IMR-90 (cell line): ENCODE data around the gene EYS. TPM values are rescaled to one million over a fixed set of nuclear protein-coding genes. Genes with fewer than 3 reads are reported as not detected.

Experiments used
- ATAC-seq: fragments of 200-7000 bp; cut with Tn5 transposase; 2 replicates; pipeline ENCODE4 v1.9.1; 2020; ENCODE audit warnings: low read depth, mild to moderate bottlenecking, moderate library complexity
- BruUV-seq: library from RNA; stranded (reverse); fragments of 400-500 nt; replicated peaks from 2 replicates; lab custom pipeline; 2021; lab: Mats Ljungman, UMichigan
- CTCF ChIA-PET: fragments of 300-600 bp; formaldehyde crosslinking; extraction: SDS; loops from one replicate; lab custom pipeline; 2021; ENCODE audit warnings: antibody characterized with exemption; lab: Yijun Ruan, JAX
- POLR2A ChIA-PET: fragments of 300-600 bp; sonication (Branson Sonifier 250); formaldehyde crosslinking; loops from one replicate; lab custom pipeline; 2022; ENCODE audit warnings: antibody characterized with exemption; ENCODE audit not compliant: unreplicated experiment; lab: Charles Lee
- DNase-seq: peaks from one replicate; pipeline ENCODE4 v3.0.0; 2013
- H2AFZ ChIP-seq: replicated peaks from 2 replicates; pipeline ENCODE3; 2013; ENCODE audit warnings: low read length, mild to moderate bottlenecking; ENCODE audit not compliant: poor library complexity
- H2AK5ac ChIP-seq: 2 replicates; pipeline ENCODE4 v1.6.1; 2013; ENCODE audit warnings: low read depth, low read length, inconsistent platforms
- H2AK9ac ChIP-seq: replicated peaks from 2 replicates; pipeline ENCODE3; 2013; ENCODE audit warnings: mild to moderate bottlenecking, low read depth, low read length, moderate library complexity; ENCODE audit not compliant: poor library complexity
- H2BK120ac ChIP-seq: 2 replicates; pipeline ENCODE4 v1.6.1; 2013; ENCODE audit warnings: low read depth, low read length, inconsistent platforms
- H2BK15ac ChIP-seq: 3 replicates; pipeline ENCODE4 v1.6.1; 2013; ENCODE audit warnings: low read depth, low read length, inconsistent platforms
- H2BK20ac ChIP-seq: 2 replicates; pipeline ENCODE4 v1.6.1; 2013; ENCODE audit warnings: low read depth, mild to moderate bottlenecking, inconsistent platforms, low read length, moderate library complexity
- H2BK5ac ChIP-seq: 2 replicates; pipeline ENCODE4 v1.6.1; 2013; ENCODE audit warnings: mild to moderate bottlenecking, low read depth, low read length, inconsistent platforms; ENCODE audit not compliant: poor library complexity, severe bottlenecking
- H3K14ac ChIP-seq: replicated peaks from 2 replicates; pipeline ENCODE4 v1.6.1; 2013; ENCODE audit warnings: low read depth, low read length, inconsistent platforms
- H3K18ac ChIP-seq: 2 replicates; pipeline ENCODE4 v1.6.1; 2013; ENCODE audit warnings: low read depth, low read length, control low read depth
- H3K23ac ChIP-seq: 2 replicates; pipeline ENCODE4 v1.6.1; 2013; ENCODE audit warnings: low read depth, low read length, inconsistent platforms
- H3K27ac ChIP-seq: 2 replicates; pipeline ENCODE4 v1.5.1; 2013; ENCODE audit warnings: mild to moderate bottlenecking, control low read depth, low read length; ENCODE audit not compliant: insufficient read depth
- H3K27me3 ChIP-seq: 2 replicates; pipeline ENCODE4 v1.6.1; 2013; ENCODE audit warnings: low read length; ENCODE audit not compliant: control insufficient read depth, insufficient read depth
- H3K36me3 ChIP-seq: 2 replicates; pipeline ENCODE4 v1.6.1; 2013; ENCODE audit warnings: low read length, mixed read lengths; ENCODE audit not compliant: control insufficient read depth, insufficient read depth
- H3K4ac ChIP-seq: 2 replicates; pipeline ENCODE4 v1.6.1; 2013; ENCODE audit warnings: low read depth, low read length, inconsistent platforms
- H3K4me1 ChIP-seq: 2 replicates; pipeline ENCODE4 v1.6.1; 2013; ENCODE audit warnings: low read length, mixed read lengths; ENCODE audit not compliant: control insufficient read depth, insufficient read depth
- H3K4me2 ChIP-seq: 2 replicates; pipeline ENCODE4 v1.6.1; 2013; ENCODE audit warnings: low read depth, mild to moderate bottlenecking, control low read depth, low read length, moderate library complexity
- H3K4me3 ChIP-seq: 2 replicates; pipeline ENCODE4 v1.5.1; 2013; ENCODE audit warnings: low read depth, mild to moderate bottlenecking, control low read depth, low read length, moderate library complexity; ENCODE audit not compliant: insufficient read depth
- H3K56ac ChIP-seq: 2 replicates; pipeline ENCODE4 v1.6.1; 2013; ENCODE audit warnings: low read length, inconsistent platforms; ENCODE audit not compliant: insufficient read depth; ENCODE audit errors: extremely low read depth
- H3K79me1 ChIP-seq, 2 experiments: 2 replicates each; pipeline ENCODE4 v1.6.1; 2013; ENCODE audit warnings: low read length in 2 of 2, inconsistent platforms in 1 of 2, low read depth in 1 of 2
- H3K9ac ChIP-seq: 2 replicates; pipeline ENCODE4 v1.6.1; 2013; ENCODE audit warnings: low read depth, low read length, control low read depth
- H3K9me1 ChIP-seq: 2 replicates; pipeline ENCODE4 v1.6.1; 2013; ENCODE audit warnings: low read length, inconsistent platforms; ENCODE audit not compliant: insufficient read depth
- H3K9me3 ChIP-seq: 2 replicates; pipeline ENCODE4 v1.6.1; 2013; ENCODE audit warnings: low read length; ENCODE audit not compliant: control insufficient read depth, insufficient read depth
- H4K20me1 ChIP-seq: 2 replicates; pipeline ENCODE4 v1.6.1; 2013; ENCODE audit warnings: low read length, inconsistent platforms; ENCODE audit not compliant: insufficient read depth
- H4K5ac ChIP-seq: 2 replicates; pipeline ENCODE4 v1.6.1; 2013; ENCODE audit warnings: mild to moderate bottlenecking, low read depth, low read length, control low read depth
- H4K8ac ChIP-seq, 2 experiments: 2 replicates each; pipeline ENCODE4 v1.6.1; 2013; ENCODE audit warnings: low read depth in 2 of 2, low read length in 2 of 2, control low read depth in 1 of 2, inconsistent platforms in 1 of 2
- H4K91ac ChIP-seq: 2 replicates; pipeline ENCODE4 v1.6.1; 2013; ENCODE audit warnings: low read depth, low read length, inconsistent platforms; ENCODE audit not compliant: insufficient read depth
- CHD1 ChIP-seq: IDR thresholded peaks from 2 replicates; pipeline ENCODE4 v1.6.1; 2012; ENCODE audit warnings: low read depth, low read length, improper control_type of control experiment
- FOS ChIP-seq: fragments of 150-350 bp; IDR thresholded peaks from 2 replicates; pipeline ENCODE4 v1.6.1; 2016; ENCODE audit warnings: low read depth, low read length
- POLR2A ChIP-seq: IDR thresholded peaks from 2 replicates; pipeline ENCODE4 v1.6.1; 2012; ENCODE audit warnings: mild to moderate bottlenecking, low read depth, low read length
- RCOR1 ChIP-seq: IDR thresholded peaks from 2 replicates; pipeline ENCODE4 v1.6.1; 2012; ENCODE audit warnings: mild to moderate bottlenecking, low read length, improper control_type of control experiment; ENCODE audit not compliant: insufficient replicate concordance
- RFX5 ChIP-seq: IDR thresholded peaks from 2 replicates; pipeline ENCODE4 v1.8.0; 2012; ENCODE audit warnings: low read depth, mild to moderate bottlenecking, low read length, moderate library complexity
- USF2 ChIP-seq: fragments of 150-350 bp; IDR thresholded peaks from 2 replicates; pipeline ENCODE4 v1.6.1; 2017; ENCODE audit warnings: mild to moderate bottlenecking, antibody characterized with exemption, low read length, low read depth
- WGBS, 2 experiments: methylation state at CpG; one replicate each; pipeline versions ENCODE4 v1.1.5 to v1.1.7; 2013; ENCODE audit warnings: missing lambda C conversion rate in 2 of 2; ENCODE audit not compliant: insufficient read length in 1 of 2; ENCODE audit errors: extremely low coverage in 2 of 2; 5-methylcytosine and 5-hydroxymethylcytosine counted together
- dilution Hi-C: fragments of 300-500 bp; cut with HindIII; formaldehyde crosslinking; loops from one replicate; pipeline ENCODE4 v1.14.3; 2018; ENCODE audit warnings: low sequenced_read_pairs; ENCODE audit not compliant: unreplicated experiment
- in situ Hi-C: fragments of 300-500 bp; cut with MboI; formaldehyde crosslinking; loops from 3 replicates; pipeline ENCODE4 v1.14.3; 2019; ENCODE audit warnings: low sequenced_read_pairs, inconsistent platforms, mixed read lengths
- intact Hi-C: fragments of 100-400 bp; cut with micrococcal nuclease; formaldehyde crosslinking; loops from 2 replicates; pipeline ENCODE4 v1.10.0; 2022
- polyA plus RNA-seq, 3 experiments: library from polyadenylated mRNA; depleted of rRNA; stranded (reverse); fragments of >200 nt; gene quantifications; 2 replicates each; pipeline ENCODE4 v1.2.3, GENCODE V29; 2012; ENCODE audit warnings: low replicate concordance in 1 of 3
- total RNA-seq: library from RNA; depleted of rRNA; stranded (reverse); fragments of >200 nt; gene quantifications from 2 replicates; pipeline ENCODE4 v1.2.3, GENCODE V29; 2012
- TF ChIP-seq, protein P1 (sequence below): fragments of 150-350 bp; IDR thresholded peaks from 2 replicates; pipeline ENCODE4 v1.6.1; 2016; ENCODE audit warnings: low read depth, mild to moderate bottlenecking, low read length, moderate library complexity, borderline replicate concordance

EYS gene
- total and polyA plus RNA-seq, 2 of the 4 experiments (the other 2 are of a cell fraction), result under 0.01 TPM; not detected in 1

DNA sequence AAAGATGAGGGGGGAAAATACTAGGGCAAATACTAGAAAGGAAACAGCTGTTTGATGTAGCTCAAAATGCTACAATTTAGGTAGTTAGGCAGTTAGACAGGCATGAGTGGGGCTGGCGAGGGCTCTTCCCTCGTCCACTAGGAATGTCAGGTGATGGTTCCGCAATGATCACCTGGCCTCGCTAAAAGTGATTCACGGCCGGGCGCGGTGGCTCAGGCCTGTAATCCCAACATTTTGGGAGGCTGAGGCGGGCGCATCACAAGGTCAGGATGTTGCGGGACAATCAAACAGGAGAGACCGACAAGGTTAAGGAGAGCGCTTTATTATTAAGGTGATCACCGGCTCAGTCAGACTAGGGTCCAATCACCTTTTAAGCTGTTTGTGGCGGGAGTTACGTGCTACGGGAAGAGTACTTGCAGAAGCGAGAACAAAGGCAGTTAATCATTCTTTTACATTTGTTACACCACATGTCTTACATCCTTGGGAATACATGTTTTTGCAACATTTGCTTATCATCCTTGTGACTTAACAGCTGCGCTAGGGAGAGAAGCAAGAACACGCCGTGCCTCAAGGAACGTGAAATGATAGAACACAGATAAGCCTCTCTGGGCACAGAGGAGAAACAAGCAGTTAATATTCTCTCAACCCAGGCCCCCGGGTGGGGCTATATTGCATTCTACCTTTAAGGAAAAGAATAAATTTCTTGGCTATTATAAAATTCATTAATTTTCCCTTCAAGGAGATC lies 1025.4 kb downstream of the EYS start:
- ChIA-PET CTCF (no interaction called here), POLR2A (no interaction called here)
- no peak overlapping the region for H3K56ac ChIP-seq
- H3K79me1 ChIP-seq, result no peaks in the 10 kb centered on the region
- H4K20me1 ChIP-seq, result no peaks in the 10 kb centered on the region
- H2AK9ac ChIP-seq, result no peak overlapping the region
- no TSS peak for BruUV-seq
- no peak overlapping the region for H4K91ac ChIP-seq
- H2BK20ac ChIP-seq, result no peak overlapping the region
- 85% methylated on average over 9 of the region's 23 CpGs; no CpG with 5 or more reads in 1 of the 2 experiments for WGBS, 2 experiments
- no peaks in the 10 kb centered on the region for H3K27me3 ChIP-seq
- H3K9me1 ChIP-seq, result no peaks in the 10 kb centered on the region
- H3K14ac ChIP-seq, result no peak overlapping the region
- intact Hi-C loops (no loop called here), dilution Hi-C loops (no loop called here), in situ Hi-C loops (no loop called here)
- H3K9me3 ChIP-seq, result no peaks in the 10 kb centered on the region
- H3K23ac ChIP-seq, result no peak overlapping the region
- TF ChIP-seq POLR2A (no peak), CHD1 (no peak), RFX5 (no peak), RCOR1 (no peak), FOS (no peak), USF2 (no peak)
- TF ChIP-seq, protein P1, sequence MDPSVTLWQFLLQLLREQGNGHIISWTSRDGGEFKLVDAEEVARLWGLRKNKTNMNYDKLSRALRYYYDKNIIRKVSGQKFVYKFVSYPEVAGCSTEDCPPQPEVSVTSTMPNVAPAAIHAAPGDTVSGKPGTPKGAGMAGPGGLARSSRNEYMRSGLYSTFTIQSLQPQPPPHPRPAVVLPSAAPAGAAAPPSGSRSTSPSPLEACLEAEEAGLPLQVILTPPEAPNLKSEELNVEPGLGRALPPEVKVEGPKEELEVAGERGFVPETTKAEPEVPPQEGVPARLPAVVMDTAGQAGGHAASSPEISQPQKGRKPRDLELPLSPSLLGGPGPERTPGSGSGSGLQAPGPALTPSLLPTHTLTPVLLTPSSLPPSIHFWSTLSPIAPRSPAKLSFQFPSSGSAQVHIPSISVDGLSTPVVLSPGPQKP, result no peak
- no peak overlapping the region for H4K8ac ChIP-seq
- no peak overlapping the region for H3K9ac ChIP-seq
- H2AK5ac ChIP-seq, result no peak overlapping the region
- H3K18ac ChIP-seq, result no peak overlapping the region
- H3K4me1 ChIP-seq, result no peaks in the 10 kb centered on the region
- no peak overlapping the region for H2BK15ac ChIP-seq
- H3K4me3 ChIP-seq, result no peak overlapping the region
- H4K5ac ChIP-seq, result no peak overlapping the region
- DNase-seq (no peak), ATAC-seq (no peak)
- H2BK5ac ChIP-seq, result no peak overlapping the region
- H2AFZ ChIP-seq, result no peak overlapping the region
- H3K27ac ChIP-seq, result no peak overlapping the region
- no peak overlapping the region for H3K4me2 ChIP-seq
- H2BK120ac ChIP-seq, result no peak overlapping the region
- no peaks in the 10 kb centered on the region for H3K36me3 ChIP-seq
- H3K4ac ChIP-seq, result no peak overlapping the region
